Measurements from ENCODE around the gene GALNT18. TPM values are rescaled to one million over a fixed set of nuclear protein-coding genes. Genes with fewer than 3 reads are reported as not detected.

Gene GALNT18
- polyA plus RNA-seq, 3 donors: 9.4 to 16.5 (median 9.6) TPM

GRCh38 chr11:11600288-11600687, 21.5 kb downstream of the GALNT18 start:
- no peak overlapping the region for H3K27ac ChIP-seq (ENCODE audit: low read depth, low read length)

- WGBS, 3 donors: 87 to 94% (median 94%) methylated on average over 1 of the region's 1 CpG
These were observed 23.6 kb downstream of the GALNT18 start for GRCh38 chr11:11598243-11598642.

DNA sequence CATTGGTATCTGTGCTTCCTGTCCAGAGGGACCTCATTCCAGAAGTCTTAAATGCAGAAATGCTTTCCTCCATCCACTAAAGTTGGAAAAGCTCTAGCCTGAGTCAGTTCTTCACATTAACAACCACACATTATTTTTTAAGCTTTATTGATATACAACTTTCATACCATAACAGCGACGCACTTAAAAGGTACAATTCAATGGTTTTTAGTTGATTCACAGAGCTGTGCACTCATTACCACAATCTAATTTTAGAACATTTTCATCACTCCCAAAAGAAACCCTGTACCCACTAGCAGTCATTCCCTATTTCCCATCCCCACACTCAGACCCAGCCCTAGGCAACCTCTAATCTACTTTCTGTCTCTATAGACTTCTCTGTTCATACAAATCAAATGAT, 27.6 kb downstream of the GALNT18 start:
- 95 to 98% (median 96%) methylated on average over 2 of the region's 2 CpGs for WGBS, 3 donors
- no peak overlapping the region for H3K27ac ChIP-seq (ENCODE audit: low read depth, low read length)

More at GRCh38 chr11:11598243-11598642, 23.6 kb downstream of the GALNT18 start:
- H3K27ac ChIP-seq (ENCODE audit: low read depth, low read length): no peak overlapping the region

DNA sequence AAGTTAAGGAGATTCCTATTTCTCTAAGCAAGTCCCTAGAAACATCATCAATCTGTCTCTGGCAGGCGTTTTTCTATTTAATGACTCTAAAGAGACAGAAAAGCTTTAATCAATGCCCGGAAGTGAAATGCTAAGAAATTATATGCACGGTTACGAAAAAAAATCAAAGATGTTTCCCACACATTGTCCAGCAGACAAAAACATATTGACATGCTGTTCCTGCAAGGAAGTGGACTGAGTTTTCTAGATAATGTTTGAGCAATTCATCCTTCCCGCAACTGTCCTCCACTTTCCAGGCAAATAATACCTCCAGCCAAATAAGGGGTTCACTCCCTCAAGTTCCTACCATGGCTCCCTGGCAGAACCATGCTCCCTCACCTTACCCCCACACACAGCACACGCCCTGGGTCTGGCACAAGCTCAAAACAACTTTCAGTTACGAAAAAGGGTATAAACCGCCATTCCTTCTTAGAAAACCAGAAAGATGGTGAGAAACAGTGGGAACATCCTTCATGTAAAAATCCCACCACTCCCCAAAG, 29.6 kb downstream of the GALNT18 start:
- WGBS, 3 donors: 63 to 70% (median 69%) methylated on average over 8 of the region's 8 CpGs
- H3K27ac ChIP-seq (ENCODE audit: low read depth, low read length): no peak overlapping the region

DNA sequence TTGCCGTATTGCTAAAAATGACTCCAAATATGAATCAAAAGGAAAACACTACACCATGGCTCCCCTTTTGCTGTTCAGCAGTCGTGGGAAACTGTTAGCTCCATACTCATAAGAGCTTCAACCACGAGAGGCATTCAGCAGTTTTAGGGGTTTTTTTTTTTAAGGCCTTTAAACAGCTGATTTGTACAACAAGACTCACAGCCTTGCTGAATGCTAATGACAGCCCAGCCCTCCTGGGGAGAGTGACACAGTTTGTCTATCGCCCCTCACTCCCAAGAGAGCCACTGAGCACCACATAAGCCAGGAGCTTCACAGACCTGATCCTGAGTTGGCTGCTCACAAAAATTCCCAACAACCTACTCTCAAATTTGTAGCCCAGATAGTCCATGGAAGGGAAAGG, 32.4 kb downstream of the GALNT18 start:
- WGBS, 3 donors: 53 to 77% (median 57%) methylated on average over 4 of the region's 4 CpGs
- H3K27ac ChIP-seq (ENCODE audit: low read depth, low read length): no peak overlapping the region

DNA sequence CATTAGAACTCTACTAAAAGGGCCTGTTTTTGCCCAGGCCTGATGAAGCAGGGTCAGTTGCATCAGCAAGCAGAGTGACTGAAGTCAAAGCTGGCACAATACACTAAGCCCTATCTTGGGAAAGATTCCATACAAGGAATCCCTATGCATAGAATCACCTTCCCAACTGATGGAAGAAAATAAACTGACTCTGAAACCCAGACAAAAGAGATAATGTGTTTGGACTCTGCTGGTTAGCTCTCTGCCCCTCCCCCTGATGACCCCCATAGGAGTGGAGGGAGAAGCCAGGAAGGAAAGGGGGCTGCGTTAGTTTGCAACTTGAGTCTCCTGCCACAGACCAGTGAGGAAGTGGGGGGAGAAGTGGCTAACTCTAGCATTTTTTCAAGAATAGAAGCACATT, 32.9 kb downstream of the GALNT18 start:
- WGBS, 3 donors: 28 to 72% (median 47%) methylated on average over 1 of the region's 1 CpG
- no peak overlapping the region for H3K27ac ChIP-seq (ENCODE audit: low read depth, low read length)

GRCh38 chr11:11588243-11588642, 33.6 kb downstream of the GALNT18 start:
- no peak overlapping the region for H3K27ac ChIP-seq (ENCODE audit: low read depth, low read length)
- WGBS, 3 donors: 84 to 92% (median 91%) methylated on average over 2 of the region's 2 CpGs

DNA sequence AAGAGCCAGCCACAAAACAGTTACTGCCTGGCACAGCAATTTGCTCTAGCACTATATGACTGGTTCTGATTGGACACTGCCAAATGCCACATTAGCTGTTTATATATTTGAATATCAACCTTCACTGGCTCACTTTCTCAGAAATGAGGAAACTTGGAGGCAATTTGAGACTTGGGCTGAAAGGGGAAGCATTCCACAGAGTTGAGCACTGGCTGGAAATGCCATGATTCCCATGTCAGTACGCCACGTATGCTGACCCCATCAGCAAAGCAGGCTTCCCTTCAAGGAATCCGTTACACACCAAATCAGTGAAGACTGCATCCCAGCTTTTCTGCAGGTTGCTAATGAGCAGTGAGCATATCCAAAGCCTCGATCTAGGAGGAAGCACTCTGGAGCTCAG, 34.7 kb downstream of the GALNT18 start:
- WGBS, 3 donors: 86 to 92% (median 90%) methylated on average over 4 of the region's 4 CpGs
- H3K27ac ChIP-seq (ENCODE audit: low read depth, low read length): no peak overlapping the region

- WGBS, 3 donors: 91 to 94% (median 93%) methylated on average over 7 of the region's 7 CpGs
- H3K27ac ChIP-seq (ENCODE audit: low read depth, low read length): no peak overlapping the region
These were observed 35.3 kb downstream of the GALNT18 start for GRCh38 chr11:11586465-11586864.

GRCh38 chr11:11584937-11585336, 36.9 kb downstream of the GALNT18 start:
- no peak overlapping the region for H3K27ac ChIP-seq (ENCODE audit: low read depth, low read length)
- 86 to 100% (median 91%) methylated on average over 1 of the region's 1 CpG for WGBS, 3 donors

DNA sequence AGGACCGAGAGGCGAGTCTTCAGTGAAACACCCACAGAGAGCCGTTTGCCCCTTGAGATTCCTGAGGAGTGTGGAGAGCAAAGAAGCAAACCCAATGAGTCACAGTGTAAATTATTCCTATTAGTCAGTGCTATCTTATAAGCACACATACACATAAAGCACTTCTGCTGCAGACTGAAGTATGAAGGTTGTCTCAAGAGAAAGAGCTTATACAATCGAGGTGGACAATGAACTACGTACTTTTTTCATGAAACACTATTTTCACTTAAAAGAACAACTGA, 37.3 kb downstream of the GALNT18 start:
- 76 to 81% (median 79%) methylated on average over 5 of the region's 5 CpGs for WGBS, 3 donors
- H3K27ac ChIP-seq (ENCODE audit: low read depth, low read length): no peak overlapping the region

DNA sequence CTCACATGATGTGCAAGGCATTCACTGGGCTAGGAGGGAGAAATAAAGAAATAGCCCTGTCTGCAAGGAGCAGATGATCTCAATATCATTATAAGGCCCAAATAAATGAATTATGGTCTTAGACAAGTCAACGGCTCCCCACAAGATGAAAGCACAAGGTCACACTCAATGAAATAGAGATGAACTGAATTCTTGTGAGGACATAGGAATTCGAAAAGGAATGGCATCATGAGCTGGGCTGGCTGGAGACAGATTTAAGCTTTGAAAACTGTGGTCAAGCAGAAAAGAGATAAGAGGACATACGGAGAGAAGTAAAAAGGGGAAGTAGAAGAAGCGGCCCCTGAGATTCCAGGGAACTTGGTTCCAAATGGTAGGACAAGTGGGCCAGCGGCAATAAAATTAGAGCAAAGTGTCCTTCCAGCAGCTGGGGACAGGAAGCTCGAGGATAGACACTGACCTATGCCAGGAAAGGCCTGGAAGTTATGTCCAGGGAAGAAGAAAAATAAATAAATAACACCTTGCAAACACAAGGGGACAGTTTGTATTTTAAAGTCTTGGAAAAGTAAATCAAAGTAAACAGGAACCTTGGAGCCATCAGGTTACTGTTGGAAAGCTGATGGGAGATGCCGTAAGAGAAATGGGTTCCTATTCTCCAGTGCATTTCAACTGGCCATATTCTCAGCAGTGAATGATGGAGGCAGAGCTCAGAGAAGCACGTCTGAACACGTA, 37.8 kb downstream of the GALNT18 start:
- WGBS, 3 donors: 71 to 90% (median 76%) methylated on average over 9 of the region's 9 CpGs
- H3K27ac ChIP-seq (ENCODE audit: low read depth, low read length): no peak overlapping the region

DNA sequence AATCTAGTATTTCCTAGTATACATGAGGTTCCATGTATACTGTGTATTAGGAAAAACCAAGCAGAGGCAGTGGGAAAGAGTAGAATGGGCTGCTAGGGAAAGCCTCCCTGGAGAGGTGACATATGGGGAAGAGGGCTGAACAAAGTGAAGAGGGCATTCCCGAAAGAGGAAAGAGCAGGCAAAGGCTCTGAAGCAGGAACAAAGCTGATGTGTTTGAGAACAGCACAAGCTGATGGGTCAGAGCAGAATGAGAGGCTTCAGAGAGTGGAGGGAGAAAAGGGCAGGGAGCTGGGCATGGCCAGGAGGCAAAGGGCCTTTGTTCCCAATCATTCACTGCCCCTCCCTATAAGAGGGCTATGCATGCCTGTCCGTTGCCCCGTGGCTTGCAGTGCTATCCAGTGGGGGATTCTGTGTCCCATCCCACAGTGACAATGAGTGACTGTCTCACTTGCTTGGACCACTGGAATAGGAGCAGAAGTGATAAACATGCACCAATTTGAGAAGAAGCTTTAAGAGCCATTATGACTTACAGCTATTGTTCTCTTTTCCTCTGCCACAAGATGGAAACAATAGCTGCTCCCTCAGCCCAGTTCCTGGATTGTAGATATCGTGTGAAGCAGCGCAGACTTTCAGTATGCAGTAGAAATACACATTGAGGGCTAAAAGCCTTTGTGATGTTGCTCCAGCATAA, 39.6 kb downstream of the GALNT18 start:
- WGBS, 3 donors: 74 to 79% (median 79%) methylated on average over 5 of the region's 5 CpGs
- no peak overlapping the region for H3K27ac ChIP-seq (ENCODE audit: low read depth, low read length)

DNA sequence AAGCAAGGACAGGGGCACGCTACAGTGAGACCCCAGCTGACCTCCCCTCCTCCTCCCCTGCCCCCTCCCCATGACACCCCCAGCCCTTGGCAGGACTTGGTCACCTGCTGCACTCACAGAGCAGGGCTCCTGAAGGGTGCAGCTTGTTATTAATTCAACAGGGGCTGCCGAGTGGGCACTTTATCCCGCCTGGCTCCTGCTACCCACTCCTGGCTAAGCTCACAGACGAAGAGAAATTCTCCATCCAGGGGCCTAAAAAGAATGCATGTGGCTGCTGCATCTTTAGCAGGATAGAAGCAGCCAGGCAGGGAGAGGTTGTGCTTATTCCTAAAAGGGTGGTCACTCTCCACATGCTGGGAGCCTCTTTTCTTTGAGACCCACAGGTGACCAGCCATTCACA, 40.3 kb downstream of the GALNT18 start:
- no peak overlapping the region for H3K27ac ChIP-seq (ENCODE audit: low read depth, low read length)
- WGBS, 3 donors: 71 to 83% (median 81%) methylated on average over 4 of the region's 4 CpGs

DNA sequence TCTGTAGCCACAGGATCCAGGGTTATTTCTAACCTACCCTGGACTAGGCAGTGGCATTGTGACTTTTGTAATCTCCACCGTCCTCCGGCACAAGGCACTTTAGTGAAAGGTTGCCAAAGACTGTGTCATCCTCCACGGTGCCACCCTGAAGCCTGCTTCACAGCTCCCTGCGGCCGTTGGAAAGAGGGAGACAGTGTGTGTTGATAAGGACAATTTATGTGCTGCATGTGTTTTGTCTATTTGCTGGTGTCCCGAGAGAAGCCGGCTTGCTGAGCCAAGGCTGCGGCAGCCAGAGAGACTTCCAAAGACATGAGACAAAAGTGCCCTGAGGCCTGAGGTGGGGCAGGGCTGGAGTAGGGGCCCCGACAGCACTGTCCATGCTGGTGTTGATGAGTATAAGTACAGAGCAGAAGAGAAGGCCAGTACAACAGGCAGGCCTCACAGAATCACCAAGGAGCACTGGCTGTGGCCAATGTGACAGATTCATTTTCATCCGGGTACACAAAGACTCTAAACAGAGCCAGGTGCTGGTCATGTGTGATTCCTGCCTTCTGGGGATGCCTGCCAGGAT, 40.9 kb downstream of the GALNT18 start:
- WGBS, 3 donors: 58 to 65% (median 64%) methylated on average over 10 of the region's 10 CpGs
- H3K27ac ChIP-seq (ENCODE audit: low read depth, low read length): no peak overlapping the region

DNA sequence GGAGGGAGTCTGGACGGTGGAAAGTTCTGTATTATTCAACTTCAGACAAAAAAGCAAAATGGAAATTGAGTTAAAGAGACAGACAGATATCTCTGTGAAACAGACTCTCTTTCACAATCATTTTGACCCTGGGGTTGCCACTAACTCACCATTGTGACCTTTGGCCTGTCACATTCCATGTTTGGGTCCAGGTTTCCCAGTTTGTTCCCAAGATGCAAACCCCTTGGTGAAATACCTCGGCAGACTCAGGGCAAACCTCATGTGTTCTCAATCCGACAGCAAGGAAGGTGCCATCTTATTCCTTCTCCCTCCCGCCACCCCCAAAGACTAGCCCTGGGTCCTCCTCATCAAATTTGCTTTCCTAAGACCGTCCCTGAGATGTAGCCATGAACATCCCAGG, 41.8 kb downstream of the GALNT18 start:
- 91 to 93% (median 92%) methylated on average over 5 of the region's 5 CpGs for WGBS, 3 donors
- H3K27ac ChIP-seq (ENCODE audit: low read depth, low read length): no peak overlapping the region

GRCh38 chr11:11579012-11579988, 42.5 kb downstream of the GALNT18 start:
- no peak overlapping the region for H3K27ac ChIP-seq (ENCODE audit: low read depth, low read length)
- WGBS, 3 donors: 75 to 81% (median 81%) methylated on average over 13 of the region's 13 CpGs

Data from adipose tissue (tissue), 3 donors.